Measurements from ENCODE around the gene TPSG1. TPM values are rescaled to one million over a fixed set of nuclear protein-coding genes. Genes with fewer than 3 reads are reported as not detected.

The TPSG1 gene
- total RNA-seq, 1 experiment from 2014 or later: not detected

- H3K23me2 ChIP-seq (ENCODE audit: insufficient read length, low read depth, low read length, poor library complexity, severe bottlenecking): no peaks in the 10 kb centered on the region
- H4K5ac ChIP-seq (ENCODE audit: insufficient read length, low read depth, low read length): no peak overlapping the region
- no peak overlapping the region for H2BK15ac ChIP-seq (ENCODE audit: low read depth, low read length)
- no peak overlapping the region for H2BK12ac ChIP-seq (ENCODE audit: insufficient read length, low read depth, low read length)
- H2BK20ac ChIP-seq (ENCODE audit: low read depth, low read length, poor library complexity, severe bottlenecking): no peak overlapping the region
- no peak overlapping the region for H3K9ac ChIP-seq (ENCODE audit: extremely low read depth, insufficient read length, low read length)
- H3K79me1 ChIP-seq (ENCODE audit: insufficient read depth, low read depth, low read length, poor library complexity, severe bottlenecking): no peaks in the 10 kb centered on the region
- no peaks in the 10 kb centered on the region for H3K27me3 ChIP-seq (ENCODE audit: insufficient read depth, low read length)
- no peak overlapping the region for H3K56ac ChIP-seq (ENCODE audit: insufficient read length, low read depth, low read length)
- no peak overlapping the region for H4K91ac ChIP-seq (ENCODE audit: insufficient read length, low read depth, low read length)
- no peak overlapping the region for H3T11ph ChIP-seq (ENCODE audit: low read length)
- H3K36me3 Mint-ChIP-seq (ENCODE audit: insufficient read depth in 1 of 3, low read depth in 3 of 3): peaks cover 0 to 4% (median 2%) of the 10 kb centered on the region in 3 experiments; a peak in 3 of 7 replicates
- H3K4ac ChIP-seq (ENCODE audit: low read depth, low read length): no peak overlapping the region
- H3K27ac ChIP-seq (ENCODE audit: insufficient read length, low read depth, low read length): no peak overlapping the region
- H3K4me1 Mint-ChIP-seq: peaks cover 0 to 10% of the 10 kb centered on the region in 2 experiments; a peak in 3 of 4 replicates
- no CpG with 5 or more reads among the region's 15 CpGs for WGBS (ENCODE audit: extremely low coverage, insufficient read length, low lambda C conversion rate)
- H2BK120ac ChIP-seq (ENCODE audit: low read depth, low read length, poor library complexity, severe bottlenecking): no peak overlapping the region
- H2AK5ac ChIP-seq (ENCODE audit: insufficient read length, low read length): no peak overlapping the region
- no peaks in the 10 kb centered on the region for H3K79me2 ChIP-seq (ENCODE audit: insufficient read depth, low read length)
- no peaks in the 10 kb centered on the region; the same call in 1 of the 2 replicates for H3K4me1 ChIP-seq (ENCODE audit: insufficient read depth, low read length)
- H4K8ac ChIP-seq (replicated peaks; ENCODE audit: insufficient read length, low read depth, low read length): no peak overlapping the region
- H3K9me3 Mint-ChIP-seq: peaks cover 11 to 17% of the 10 kb centered on the region in 2 experiments
- H2BK5ac ChIP-seq (ENCODE audit: insufficient read length, low read length): no peak overlapping the region
- H3K23ac ChIP-seq (ENCODE audit: insufficient read length, low read depth, low read length): no peak overlapping the region
- no peaks in the 10 kb centered on the region for H3K9me3 ChIP-seq (ENCODE audit: control insufficient read depth, low read depth, low read length)
- H3K4me2 ChIP-seq (ENCODE audit: insufficient read depth, insufficient read length, low read length): no peak overlapping the region
- no peak for TF ChIP-seq CTCF (conservative IDR thresholded peaks at IDR 0.05)
- no peak overlapping the region for H3K14ac ChIP-seq (ENCODE audit: insufficient read depth, low read length)
- no peak overlapping the region for H3K18ac ChIP-seq (ENCODE audit: insufficient read length, low read depth, low read length)
- no peak for DNase-seq
- H3K4me3 Mint-ChIP-seq: no peak overlapping the region; a peak in 1 of 5 replicates
- H3K27me3 Mint-ChIP-seq (ENCODE audit: low read depth): peaks cover 44% of the 10 kb centered on the region
- no peak overlapping the region for H2AFZ ChIP-seq (ENCODE audit: low read length)
- H3K27ac Mint-ChIP-seq: peak overlapping the region in 1 of 3 experiments; percentile 51; a peak in 1 of 7 replicates
- no peaks in the 10 kb centered on the region for H4K20me1 ChIP-seq (ENCODE audit: control insufficient read depth, insufficient read depth, insufficient read length)
Observed at GRCh38 chr16:1263591-1264344, 38.7 kb upstream of the TPSG1 start.

All from H9 (cell line).